Thoracic aorta (tissue), 2 donors: ENCODE measurements around the gene TRPC4. TPM values are rescaled to one million over a fixed set of nuclear protein-coding genes. Genes with fewer than 3 reads are reported as not detected.
"Not testable (repeated sequence)": the region's sequence is repeated elsewhere in the genome, so short reads cannot be mapped to it uniquely, and the experiment has no call there.

ENCODE experiments used
- ATAC-seq: fragments of 150-250 bp; one replicate; pipeline ENCODE4 v1.8.0; 2017; ENCODE audit warnings: low read depth; ENCODE audit not compliant: insufficient number of reproducible peaks, low FRiP score
- DNase-seq: peaks from one replicate; pipeline ENCODE4 v3.0.0-alpha.2; 2020; ENCODE audit warnings: low spot score
- H3K27ac ChIP-seq, 2 donors: fragments of 200-600 bp; sonication (generic); 1 replicate in 1 of 2; 2 replicates in 1 of 2; pipeline ENCODE4 v1.5.1; 2016; ENCODE audit warnings: mild to moderate bottlenecking in 2 of 2, moderate library complexity in 2 of 2
- H3K27me3 ChIP-seq: fragments of 200-600 bp; sonication (generic); replicated peaks from 2 replicates; pipeline ENCODE4 v1.6.0; 2016; ENCODE audit warnings: mild to moderate bottlenecking; ENCODE audit not compliant: insufficient read depth
- H3K36me3 ChIP-seq: fragments of 200-600 bp; sonication (generic); one replicate; pipeline ENCODE4 v1.5.1; 2016
- H3K4me1 ChIP-seq, 2 donors: fragments of 200-600 bp; sonication (generic); 1 replicate in 1 of 2; 2 replicates in 1 of 2; pipeline versions ENCODE4 v1.5.1 to v1.6.0; 2016; ENCODE audit warnings: low read depth in 2 of 2, mild to moderate bottlenecking in 1 of 2; ENCODE audit not compliant: control insufficient read depth in 1 of 2
- H3K4me3 ChIP-seq: fragments of 200-600 bp; sonication (generic); 2 replicates; pipeline ENCODE4 v1.5.1; 2016; ENCODE audit warnings: mild to moderate bottlenecking
- H3K9me3 ChIP-seq: fragments of 200-600 bp; sonication (generic); 2 replicates; pipeline ENCODE4 v1.5.1; 2016
- CTCF ChIP-seq: fragments of 200-600 bp; sonication (generic); IDR thresholded peaks from one replicate; pipeline ENCODE4 v1.5.1; 2019; ENCODE audit warnings: antibody characterized with exemption
- total RNA-seq, 2 donors: library from RNA; depleted of rRNA; stranded (reverse); fragments of >200 nt; gene quantifications; one replicate each; pipeline versions ENCODE4 v1.1.0 to v1.2.3, GENCODE V29; 2016

TRPC4 gene
- total RNA-seq, 2 donors from 2014 or later, result 7.1 to 7.6 TPM

GRCh38 chr13:37596805-37597204 is 272.8 kb downstream of the TRPC4 start:
- no peaks in the 10 kb centered on the region for H3K36me3 ChIP-seq
- ATAC-seq (no peak), DNase-seq (no peak)
- TF ChIP-seq CTCF, result no peak
- no peaks in the 10 kb centered on the region for H3K27me3 ChIP-seq
- H3K4me1 ChIP-seq, result peaks cover 0 to 11% of the 10 kb centered on the region in 2 donors
- H3K4me3 ChIP-seq, result peak overlapping the region; percentile 30
- H3K27ac ChIP-seq, result no peak overlapping the region
- no peaks in the 10 kb centered on the region for H3K9me3 ChIP-seq

GRCh38 chr13:37595162-37595561 is 274.4 kb downstream of the TRPC4 start:
- Histone ChIP-seq H3K36me3 (no peaks in the 10 kb centered on the region), H3K9me3 (no peaks in the 10 kb centered on the region)
- no peak for TF ChIP-seq CTCF

GRCh38 chr13:37594550-37594949 is 275.0 kb downstream of the TRPC4 start:
- no peak for ATAC-seq
- H3K27me3 ChIP-seq, result no peaks in the 10 kb centered on the region
- H3K9me3 ChIP-seq, result no peaks in the 10 kb centered on the region
- no peak overlapping the region for H3K27ac ChIP-seq
- DNase-seq, result no peak
- H3K36me3 ChIP-seq, result no peaks in the 10 kb centered on the region
- peaks cover 0 to 11% of the 10 kb centered on the region in 2 donors for H3K4me1 ChIP-seq
- TF ChIP-seq CTCF, result no peak
- H3K4me3 ChIP-seq, result no peak overlapping the region

More at GRCh38 chr13:37595162-37595561, 274.4 kb downstream of the TRPC4 start:
- Histone ChIP-seq H3K4me1 (peaks cover 0 to 11% of the 10 kb centered on the region in 2 donors), H3K27me3 (no peaks in the 10 kb centered on the region), H3K4me3 (no peak overlapping the region), H3K27ac (no peak overlapping the region)
- ATAC-seq (no peak), DNase-seq (no peak)

DNA sequence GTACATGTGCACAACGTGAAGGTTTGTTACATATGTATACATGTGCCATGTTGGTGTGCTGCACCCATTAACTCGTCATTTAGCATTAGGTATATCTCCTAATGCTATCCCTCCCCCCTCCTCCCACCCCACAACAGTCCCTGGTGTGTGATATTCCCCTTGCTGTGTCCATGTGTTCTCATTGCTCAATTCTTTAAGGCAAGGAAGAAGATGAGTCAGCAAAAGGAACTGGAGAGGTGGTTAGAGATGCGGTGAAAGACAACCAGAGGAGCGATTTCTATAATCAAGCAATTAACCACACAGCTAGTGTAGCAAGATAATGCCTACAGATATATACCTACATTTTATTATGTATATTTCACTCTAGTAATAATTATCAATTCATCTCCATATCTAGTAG is 280.2 kb downstream of the TRPC4 start:
- not testable (repeated sequence) for H3K4me1 ChIP-seq, H3K4me3 ChIP-seq, H3K9me3 ChIP-seq, H3K36me3 ChIP-seq, ATAC-seq, H3K27ac ChIP-seq, DNase-seq, H3K27me3 ChIP-seq

- Histone ChIP-seq H3K36me3 (no peaks in the 10 kb centered on the region), H3K27me3 (no peaks in the 10 kb centered on the region), H3K27ac (no peak overlapping the region), H3K4me1 (peaks cover 0 to 3% of the 10 kb centered on the region in 2 donors), H3K4me3 (no peak overlapping the region), H3K9me3 (no peaks in the 10 kb centered on the region)
- no peak for TF ChIP-seq CTCF
- no peak for ATAC-seq
- no peak for DNase-seq
These were observed 282.3 kb downstream of the TRPC4 start for GRCh38 chr13:37587236-37587635.
